ENCODE data around the gene MESP2. TPM values are rescaled to one million over a fixed set of nuclear protein-coding genes. Genes with fewer than 3 reads are reported as not detected.

The MESP2 gene
- total RNA-seq, 1 experiment from 2014 or later: not detected

DNA sequence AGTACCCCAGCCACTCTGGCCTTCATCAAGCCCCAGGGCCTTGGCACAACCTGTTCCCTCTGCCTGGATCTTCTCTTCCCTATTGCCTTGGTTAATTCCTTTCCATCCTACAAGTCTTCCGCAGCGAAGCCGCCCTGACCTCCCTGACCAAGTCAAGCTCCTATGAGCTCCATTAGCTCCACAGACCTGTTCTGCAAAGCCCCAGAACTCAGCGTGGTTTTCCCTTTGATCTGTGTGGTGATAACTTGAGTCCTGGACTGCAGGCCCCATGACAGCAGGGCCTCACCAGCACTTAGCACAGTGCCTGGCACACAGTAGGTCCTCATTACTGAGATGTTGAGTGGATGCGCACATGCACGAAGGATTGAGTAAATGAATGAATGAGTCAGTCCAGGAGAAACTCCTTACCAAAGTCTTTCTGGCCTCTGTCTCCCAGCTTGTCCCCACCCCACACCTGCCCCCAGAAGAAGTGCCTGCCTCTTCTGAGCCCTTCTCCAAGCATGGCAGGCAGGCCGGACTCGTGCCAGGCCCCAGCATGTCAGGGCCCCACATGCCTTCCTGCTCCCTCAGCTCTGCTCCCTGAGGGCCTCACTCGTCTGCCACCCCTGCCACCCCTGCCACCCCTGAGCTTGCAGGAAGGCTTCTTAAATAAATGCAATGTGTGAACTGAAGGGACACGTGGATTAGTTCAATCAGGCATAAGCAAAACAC is 32.2 kb downstream of the MESP2 start:
- in situ Hi-C loops (cut with HindIII; ENCODE audit: low sequenced_read_pairs): no loop called here
- no peak for DNase-seq (ENCODE audit: low spot score)

DNA sequence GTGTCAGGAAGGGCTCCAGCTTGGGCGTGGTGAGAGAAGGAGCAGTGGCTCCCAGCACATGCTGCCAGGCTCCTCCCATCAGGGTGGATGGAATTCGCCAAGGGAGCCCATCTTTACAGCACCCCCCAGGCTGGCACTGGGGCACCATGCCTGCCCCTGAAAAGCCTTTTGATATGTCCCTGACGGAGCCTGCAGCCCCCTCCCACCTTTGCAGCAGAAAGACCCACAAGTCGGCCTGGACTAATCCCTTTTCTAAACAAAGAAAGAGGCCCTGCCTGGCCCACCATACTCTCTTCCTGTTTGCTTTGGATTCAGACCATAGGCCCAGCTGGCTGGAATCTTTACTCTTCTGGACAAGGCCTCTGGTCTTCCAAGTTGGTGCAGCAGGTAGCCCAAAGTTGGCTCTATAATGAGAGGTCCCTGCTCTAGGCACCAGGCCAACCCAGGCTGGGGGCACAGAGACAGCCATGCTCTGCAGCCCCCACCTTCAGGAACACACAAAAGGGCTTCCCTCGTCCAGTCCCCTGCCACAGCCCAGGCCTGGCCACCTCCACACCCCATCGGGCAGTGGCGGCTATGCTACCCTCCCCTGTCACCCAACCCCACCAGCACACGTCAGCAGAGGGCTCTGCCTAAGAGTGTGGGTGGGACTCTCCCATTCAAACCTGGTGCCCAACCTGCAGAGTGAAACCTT is 33.1 kb downstream of the MESP2 start:
- DNase-seq (ENCODE audit: low spot score): no peak
- in situ Hi-C loops (cut with HindIII; ENCODE audit: low sequenced_read_pairs): no loop called here

DNA sequence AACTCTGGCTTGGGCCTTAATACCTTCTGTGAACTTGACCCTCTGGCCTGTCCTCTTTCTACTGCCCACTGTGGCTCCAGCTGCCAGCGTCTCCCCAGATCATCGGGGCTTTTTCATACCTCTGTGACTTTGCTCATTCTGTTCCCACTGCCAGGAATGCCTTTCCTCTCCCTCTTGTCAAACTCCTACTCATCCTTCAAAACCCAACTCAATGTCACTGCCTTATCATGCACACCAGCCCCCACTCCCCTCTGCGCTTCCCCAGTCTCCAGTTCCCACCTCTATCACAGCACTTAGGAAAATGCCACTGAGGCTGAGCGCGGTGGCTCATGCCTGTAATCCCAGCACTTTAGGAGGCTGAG is 33.6 kb downstream of the MESP2 start:
- DNase-seq (ENCODE audit: low spot score): no peak
- in situ Hi-C loops (cut with HindIII; ENCODE audit: low sequenced_read_pairs): no loop called here

DNA sequence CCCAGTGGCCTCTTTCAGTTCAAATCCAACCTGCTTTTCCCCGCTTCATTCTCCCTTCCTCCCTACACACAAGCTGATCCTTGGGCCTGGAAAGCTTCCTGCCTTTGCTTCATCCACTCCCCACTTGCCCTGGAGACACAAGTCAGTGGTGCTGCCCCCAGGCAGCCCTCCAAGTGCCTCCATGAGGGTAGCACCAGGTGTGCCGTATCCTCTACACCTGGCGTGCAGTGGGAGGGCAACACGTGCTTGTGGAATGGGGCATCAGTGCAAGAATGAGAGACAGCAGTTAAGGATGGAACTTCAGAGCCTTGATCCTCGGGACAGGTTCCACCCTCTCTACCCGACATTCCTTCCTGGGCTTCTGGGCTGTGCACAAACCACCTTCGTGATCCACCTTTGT is 34.7 kb downstream of the MESP2 start:
- DNase-seq (ENCODE audit: low spot score): no peak
- in situ Hi-C loops (cut with HindIII; ENCODE audit: low sequenced_read_pairs): no loop called here

DNA sequence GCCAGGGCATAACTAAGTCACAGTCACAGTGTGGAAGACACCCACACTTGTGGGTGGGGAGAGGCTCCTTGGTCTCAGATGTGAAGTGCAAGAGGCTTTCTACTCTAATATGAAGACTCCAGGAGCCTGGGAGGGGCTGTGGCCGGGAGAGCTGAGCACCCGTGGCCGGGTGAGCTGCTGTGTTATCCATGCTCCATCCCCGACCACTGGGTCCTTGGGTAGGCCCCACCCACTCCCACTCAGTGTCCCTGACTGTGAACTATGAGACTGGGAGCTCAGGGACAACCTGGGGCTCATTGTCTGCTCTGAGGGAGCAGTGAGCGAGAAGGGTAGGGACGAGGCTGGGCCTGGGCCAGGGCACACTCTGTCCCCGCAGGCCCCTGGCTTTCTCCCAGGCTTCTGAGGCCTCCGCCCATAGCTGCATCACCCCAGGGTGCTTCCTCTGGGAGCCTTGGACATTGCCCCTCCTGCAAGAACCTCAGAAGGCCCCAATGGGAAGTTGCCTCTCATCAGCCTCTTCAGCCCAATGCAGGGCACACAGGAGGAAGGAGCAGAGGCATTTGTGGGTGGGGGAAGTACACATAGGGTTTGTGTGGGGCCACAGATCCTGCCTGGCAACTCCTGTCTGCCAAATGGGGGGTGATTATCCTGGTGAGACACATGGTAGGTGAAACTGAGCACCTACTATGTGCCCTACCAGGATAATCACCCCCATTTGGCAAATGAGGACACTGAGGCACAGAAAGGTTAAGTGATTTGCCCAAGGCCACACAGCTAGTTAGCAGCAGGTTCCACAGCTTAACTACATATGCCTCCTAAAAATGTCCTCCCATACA is 36.1 kb downstream of the MESP2 start:
- no peak for DNase-seq (ENCODE audit: low spot score)
- in situ Hi-C loops (cut with HindIII; ENCODE audit: low sequenced_read_pairs): no loop called here

DNA sequence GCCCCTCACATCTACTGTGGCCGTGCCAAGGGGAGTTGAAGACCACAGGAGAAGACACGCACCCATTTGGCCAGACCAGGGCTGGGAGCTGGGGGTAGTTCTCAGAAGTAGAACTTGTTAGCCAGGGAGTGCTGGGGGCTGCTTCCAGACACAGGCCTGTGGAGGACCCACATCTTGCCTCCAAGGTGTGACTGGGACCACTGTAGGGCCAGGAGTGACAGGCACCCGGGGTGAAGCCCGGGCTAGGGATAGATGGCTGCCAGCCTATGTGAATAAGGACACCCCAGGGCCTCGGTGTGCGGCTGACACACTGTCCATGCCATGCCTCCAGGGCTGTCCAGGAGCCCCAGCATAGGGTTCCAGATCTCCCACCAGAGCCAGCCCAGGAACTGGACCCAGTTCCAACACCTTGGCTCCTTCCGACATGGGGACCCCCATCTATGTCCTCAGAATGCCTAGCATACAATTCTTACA is 36.8 kb downstream of the MESP2 start:
- in situ Hi-C loops (cut with HindIII; ENCODE audit: low sequenced_read_pairs): no loop called here
- no peak for DNase-seq (ENCODE audit: low spot score)

DNA sequence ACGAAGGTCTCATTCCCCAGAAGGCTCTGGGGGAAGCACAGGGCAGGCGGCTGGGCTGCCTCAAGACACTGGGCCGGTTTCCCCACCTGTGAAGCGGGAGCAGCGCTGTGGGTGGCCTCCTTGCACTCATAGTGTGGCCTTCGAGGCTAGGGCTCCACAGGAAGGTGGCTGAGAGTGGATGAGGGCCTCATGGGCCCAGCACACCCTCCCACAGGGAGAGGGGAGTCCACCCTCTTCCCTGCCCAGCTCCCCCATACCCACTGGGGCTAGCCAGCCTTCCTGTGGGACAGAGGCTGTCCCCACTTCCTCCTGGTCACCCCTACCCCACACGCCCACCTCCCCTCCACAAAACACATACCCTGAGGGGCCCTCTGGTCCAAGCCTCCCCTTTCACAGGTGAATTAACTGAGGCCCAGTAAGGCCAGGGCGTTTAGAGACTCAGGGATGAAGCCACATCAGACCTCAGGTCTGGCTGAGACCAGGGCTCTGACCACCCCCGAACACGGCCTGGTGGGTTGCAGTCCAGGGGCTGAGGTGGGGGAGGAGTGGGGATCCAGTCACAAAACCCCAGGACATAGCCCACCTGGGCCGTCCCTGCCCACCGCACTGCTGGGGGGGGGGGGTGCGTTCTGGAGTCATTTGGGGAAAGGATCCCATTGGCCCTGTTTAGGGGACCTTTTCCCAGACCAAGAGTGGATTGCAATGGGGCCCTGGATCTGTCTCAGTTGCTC is 37.4 kb downstream of the MESP2 start:
- in situ Hi-C loops (cut with HindIII; ENCODE audit: low sequenced_read_pairs): no loop called here
- no peak for DNase-seq (ENCODE audit: low spot score)

DNA sequence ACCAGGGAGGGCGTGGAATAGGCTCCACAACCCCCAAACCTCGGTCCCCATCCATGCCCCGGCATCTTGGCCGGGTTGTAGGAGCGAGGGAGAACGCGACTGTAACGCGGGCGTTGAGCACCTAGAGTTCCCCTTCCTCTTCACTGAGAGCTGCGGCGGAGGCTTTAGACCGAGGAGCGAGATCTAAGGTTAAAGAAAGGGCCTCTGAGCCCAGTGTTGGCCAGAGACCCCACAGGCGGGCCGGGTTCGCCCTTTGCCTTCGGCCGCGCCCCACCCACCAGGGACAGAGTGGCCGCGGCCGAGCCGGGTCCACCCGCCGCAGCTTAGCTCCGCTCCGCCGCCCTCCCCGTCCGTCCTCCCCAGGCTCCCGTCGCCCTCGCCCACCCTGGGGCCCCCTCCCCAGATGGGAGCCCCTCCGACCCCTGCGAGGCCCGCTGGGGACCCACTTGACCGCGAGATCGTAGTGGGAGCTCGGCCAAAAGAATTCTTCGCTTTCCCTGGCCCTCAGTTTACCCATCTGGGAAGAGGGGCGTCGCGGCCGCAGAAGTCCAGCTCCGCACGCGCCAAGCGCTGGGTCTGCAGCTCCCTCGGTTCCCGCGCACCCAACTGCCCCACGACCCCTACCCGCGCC is 38.1 kb downstream of the MESP2 start:
- in situ Hi-C loops (cut with HindIII; ENCODE audit: low sequenced_read_pairs): no loop called here
- DNase-seq (ENCODE audit: low spot score): no peak

DNA sequence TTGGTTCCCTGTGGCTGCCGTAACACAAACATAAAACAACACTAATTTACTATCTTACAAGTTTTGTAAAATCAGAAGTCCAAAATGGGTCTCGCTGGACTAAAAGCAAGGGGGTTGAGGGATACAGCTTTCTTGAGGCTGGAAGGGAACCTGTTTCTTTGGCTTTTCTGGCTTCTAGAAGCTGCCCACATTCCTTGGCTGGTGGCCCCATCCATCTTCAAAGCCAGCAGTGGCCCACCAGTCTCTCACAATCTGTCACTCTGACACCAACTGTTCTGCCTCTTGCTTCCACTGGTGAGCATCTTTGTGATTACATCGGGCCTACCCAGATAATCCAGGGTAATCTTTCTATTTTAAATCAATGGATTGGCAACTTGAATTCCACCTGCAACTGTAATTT is 39.6 kb downstream of the MESP2 start:
- DNase-seq (ENCODE audit: low spot score): no peak
- in situ Hi-C loops (cut with HindIII; ENCODE audit: low sequenced_read_pairs): no loop called here

DNA sequence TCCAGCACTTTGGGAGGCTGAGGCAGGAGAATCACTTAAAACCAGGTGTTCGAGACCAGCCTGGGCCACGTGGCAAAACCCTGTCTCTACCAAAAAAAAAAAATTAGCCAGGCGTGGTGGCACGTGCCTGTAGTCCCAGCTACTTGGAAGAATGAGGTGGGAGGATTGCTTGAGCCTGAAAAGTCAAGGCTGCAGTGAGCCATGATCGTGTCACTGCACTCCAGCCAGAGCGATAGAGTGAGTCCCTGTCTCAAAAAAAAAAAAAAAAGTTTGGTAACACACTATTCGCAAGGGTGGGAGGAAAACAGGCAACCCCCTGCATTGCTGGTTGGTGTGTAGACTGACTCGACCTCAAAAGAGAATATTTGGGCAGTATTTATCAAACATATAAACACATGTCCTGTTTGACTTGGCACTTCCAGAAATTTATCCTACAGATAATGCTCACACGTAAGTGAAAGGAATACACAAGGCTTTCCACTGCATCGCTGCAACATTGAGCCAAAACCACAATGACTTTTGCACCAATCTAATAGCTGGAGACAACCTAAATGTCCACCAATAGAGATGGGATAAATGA is 41.7 kb downstream of the MESP2 start:
- no peak for DNase-seq (ENCODE audit: low spot score)
- in situ Hi-C loops (cut with HindIII; ENCODE audit: low sequenced_read_pairs): no loop called here

DNA sequence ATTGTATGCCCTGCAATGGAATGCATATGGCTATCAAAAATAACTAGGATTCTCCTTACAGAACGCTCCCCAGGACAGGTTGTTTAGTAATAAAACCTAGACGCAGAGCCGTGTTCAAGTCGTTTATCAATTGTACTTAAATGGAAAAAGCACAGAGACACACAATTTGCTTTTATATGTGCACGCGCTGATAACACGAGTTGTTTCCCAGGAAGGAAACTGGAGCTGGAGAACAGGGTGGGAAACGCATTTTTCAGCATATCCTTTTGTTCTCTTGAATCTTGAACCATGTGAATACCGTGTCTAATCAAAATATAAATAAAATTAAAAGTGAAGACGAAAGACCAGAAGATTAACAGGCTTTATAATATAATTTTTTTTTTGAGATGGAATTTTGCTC is 42.2 kb downstream of the MESP2 start:
- in situ Hi-C loops (cut with HindIII; ENCODE audit: low sequenced_read_pairs): no loop called here
- no peak for DNase-seq (ENCODE audit: low spot score)

DNA sequence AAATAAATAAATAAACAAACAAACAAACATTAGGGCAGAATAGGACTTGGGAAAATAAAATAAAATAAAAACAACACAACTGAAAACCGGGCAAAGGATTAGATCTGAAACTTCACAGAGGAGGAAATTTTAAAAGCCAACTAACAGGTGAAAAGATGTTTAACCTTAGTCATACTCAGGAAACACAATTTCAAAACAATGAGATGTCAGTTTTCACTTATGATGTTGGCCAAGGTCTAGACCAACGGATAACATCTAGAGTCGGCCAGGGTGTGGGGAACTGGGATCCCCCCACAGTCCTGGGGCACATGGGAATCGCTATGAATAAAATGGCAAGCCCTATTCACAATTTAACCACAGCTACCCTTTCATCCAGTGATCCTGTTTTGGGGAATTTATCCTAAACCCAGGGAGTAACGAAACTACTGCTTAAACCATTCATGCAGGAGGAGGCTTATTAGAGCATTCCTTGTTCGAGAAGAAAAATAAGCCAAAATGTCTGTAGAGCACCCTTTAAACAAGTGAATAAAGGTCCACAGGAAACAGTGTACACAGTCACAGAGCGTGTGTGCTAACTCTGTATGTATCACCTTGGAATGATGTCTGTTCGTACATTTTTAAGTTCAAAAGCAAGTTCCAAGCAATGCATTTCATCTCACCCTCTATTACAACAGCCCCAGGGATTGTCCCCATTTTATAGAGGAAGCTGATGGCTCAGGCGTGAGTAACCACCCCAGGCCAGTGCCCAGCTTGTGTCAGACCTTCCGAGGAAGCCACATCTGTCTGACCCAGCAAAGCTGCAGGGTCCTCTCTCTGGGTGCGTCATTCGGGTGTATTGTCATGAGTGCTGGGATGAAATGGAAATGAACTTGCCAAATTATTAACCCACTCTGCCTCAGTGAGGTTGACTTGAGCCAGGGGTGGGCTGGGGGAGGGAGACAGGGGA is 44.8 kb downstream of the MESP2 start:
- in situ Hi-C loops (cut with HindIII; ENCODE audit: low sequenced_read_pairs): no loop called here
- no peak for DNase-seq (ENCODE audit: low spot score)

DNA sequence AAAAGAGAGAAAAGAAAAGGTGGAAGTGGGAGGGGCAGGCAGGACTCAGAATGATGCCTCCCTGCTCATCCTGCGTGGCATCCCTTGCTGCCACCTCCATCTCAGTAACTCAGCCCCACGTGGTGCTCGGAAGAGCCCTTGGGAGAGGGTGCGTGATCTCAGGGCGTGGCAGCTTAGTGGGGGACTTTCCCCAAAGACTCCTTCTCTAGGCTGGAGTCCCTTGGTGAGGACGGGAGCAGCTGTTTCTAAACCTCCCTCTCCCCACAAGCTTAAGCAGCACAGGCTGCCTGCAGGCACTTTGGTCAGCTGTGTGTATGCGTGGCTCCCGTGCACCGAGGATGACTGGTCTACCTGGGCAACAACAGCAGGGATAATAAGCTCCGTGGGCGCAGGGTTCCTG is 45.9 kb downstream of the MESP2 start:
- no peak for DNase-seq (ENCODE audit: low spot score)
- in situ Hi-C loops (cut with HindIII; ENCODE audit: low sequenced_read_pairs): no loop called here

DNA sequence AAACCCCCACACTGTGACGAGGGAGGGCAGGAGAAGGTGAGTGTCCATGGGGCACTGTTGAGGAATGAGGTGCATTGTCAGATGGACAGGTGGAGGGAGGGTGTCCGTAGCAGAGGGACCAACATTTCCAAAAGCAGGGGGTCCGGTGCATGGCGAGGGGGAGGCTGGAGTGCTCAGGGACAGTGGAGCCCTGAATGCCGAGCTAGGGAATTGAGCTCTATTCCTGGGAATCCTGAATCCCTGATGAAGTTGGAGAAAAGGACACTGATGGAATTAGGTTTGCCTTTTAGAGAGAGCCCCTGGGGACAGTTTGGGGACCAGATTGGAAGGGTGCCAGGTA is 46.4 kb downstream of the MESP2 start:
- DNase-seq (ENCODE audit: low spot score): no peak
- in situ Hi-C loops (cut with HindIII; ENCODE audit: low sequenced_read_pairs): no loop called here

DNA sequence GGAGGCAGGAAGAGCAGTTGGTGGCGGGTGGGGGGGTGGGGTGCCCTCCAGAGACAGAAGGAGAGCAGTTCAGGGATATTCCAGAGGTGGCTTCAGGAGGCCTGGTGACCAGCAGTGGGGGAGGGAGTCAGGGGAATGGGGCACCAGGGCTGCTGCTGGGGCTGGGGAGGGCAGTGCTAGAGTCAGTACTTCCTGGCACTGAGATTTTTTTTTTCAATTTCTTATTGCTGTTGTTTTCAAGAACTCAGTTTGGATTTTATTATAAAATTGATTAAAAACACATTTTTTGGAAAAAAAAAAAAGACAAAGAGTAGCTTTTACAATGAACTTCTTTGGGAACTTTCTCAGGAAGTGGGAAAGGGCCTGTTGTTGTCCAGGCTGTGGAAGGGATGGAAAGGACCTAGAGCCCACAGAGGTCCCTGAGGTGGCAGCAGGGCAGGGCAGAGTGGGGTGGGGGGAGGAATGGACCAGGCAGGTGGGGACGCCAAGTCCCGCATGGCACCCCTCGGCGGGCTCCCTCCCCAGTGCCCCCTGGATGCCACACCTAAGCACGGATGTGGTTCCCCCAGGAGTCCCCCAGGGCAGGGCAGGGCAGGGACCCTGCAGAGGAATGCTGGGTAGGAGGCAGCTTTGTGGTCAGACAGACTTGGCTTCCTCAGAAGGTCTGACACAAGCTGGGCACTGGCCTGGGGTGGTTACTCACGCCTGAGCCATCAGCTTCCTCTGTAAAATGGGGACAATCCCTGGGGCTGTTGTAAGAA is 47.0 kb downstream of the MESP2 start:
- in situ Hi-C loops (cut with HindIII; ENCODE audit: low sequenced_read_pairs): no loop called here

DNA sequence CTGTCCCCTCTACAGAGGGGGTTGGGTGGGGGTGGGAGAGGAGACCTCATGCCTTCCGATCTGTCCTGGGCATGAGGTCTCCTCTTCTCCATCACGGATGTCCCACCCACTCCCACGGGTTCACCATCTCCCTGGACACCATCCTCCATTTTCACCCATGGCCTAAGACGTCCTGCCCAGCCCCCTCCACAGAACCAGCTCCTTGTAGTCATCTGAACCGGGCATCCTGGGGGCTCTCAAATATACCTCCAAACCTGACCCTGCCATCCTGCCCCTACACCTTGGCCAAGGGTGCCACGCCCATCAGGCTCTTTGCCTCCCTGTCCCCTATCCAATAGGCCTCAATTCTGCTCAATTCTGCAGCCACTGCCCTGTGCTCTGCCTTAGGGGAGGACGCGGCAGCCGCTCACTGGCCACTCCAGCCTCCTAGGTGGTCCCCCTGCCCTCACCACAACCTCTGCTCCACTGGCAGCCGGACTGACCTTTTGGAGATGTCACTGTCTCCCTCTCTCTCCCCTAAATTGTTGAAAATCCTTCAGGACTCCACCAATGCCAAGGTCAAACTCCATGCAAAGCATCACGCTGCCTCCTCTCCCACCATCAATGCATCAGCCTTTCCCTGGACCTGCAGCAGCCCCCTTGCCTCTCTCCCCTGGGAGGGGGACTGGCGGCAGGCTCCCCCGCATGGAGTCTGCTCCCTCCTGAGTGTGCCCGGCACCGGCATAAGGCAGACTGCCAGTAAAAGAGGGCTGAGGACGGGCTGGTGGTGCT is 47.9 kb downstream of the MESP2 start:
- in situ Hi-C loops (cut with HindIII; ENCODE audit: low sequenced_read_pairs): no loop called here
- DNase-seq (ENCODE audit: low spot score): no peak

More for the DNA sequence above, 47.0 kb downstream of the MESP2 start:
- no peak for DNase-seq (ENCODE audit: low spot score)

DNA sequence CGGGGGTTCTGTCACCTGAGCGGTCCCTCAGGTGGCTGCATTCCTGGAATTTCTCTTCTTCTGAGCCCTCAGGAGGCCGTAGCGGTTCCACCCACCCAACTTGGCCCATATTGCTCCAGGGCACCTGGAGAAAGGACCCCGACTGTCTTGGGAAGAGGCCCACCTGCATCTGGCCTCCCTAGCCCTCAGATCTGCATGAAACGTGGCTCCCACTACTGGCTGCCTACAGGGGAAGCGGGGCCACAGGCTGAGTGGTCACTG is 48.4 kb downstream of the MESP2 start:
- no peak for DNase-seq (ENCODE audit: low spot score)
- in situ Hi-C loops (cut with HindIII; ENCODE audit: low sequenced_read_pairs): no loop called here

Data from G401 (cell line).